Thyroid gland (tissue), 4 donors: Measurements from ENCODE around the gene CDH22. TPM values are rescaled to one million over a fixed set of nuclear protein-coding genes. Genes with fewer than 3 reads are reported as not detected.

Experiments
- DNase-seq, 2 donors: peaks; one replicate each; pipeline ENCODE4 v3.0.0-alpha.2; 2019
- H3K27ac ChIP-seq, 3 donors: fragments of 200-600 bp; sonication (generic); 1 replicate in 2 of 3; 2 replicates in 1 of 3; pipeline ENCODE4 v1.5.1; 2016 to 2019; ENCODE audit warnings: mild to moderate bottlenecking in 1 of 3, moderate library complexity in 1 of 3
- H3K27me3 ChIP-seq: fragments of 200-600 bp; sonication (generic); one replicate; pipeline ENCODE4 v1.5.1; 2019
- H3K36me3 ChIP-seq, 2 donors: fragments of 200-600 bp; sonication (generic); one replicate each; pipeline ENCODE4 v1.5.1; 2016 to 2019
- H3K4me1 ChIP-seq, 2 donors: fragments of 200-600 bp; sonication (generic); one replicate each; pipeline ENCODE4 v1.5.1; 2017 to 2019
- H3K4me3 ChIP-seq, 3 donors: fragments of 200-600 bp; sonication (generic); replicated peaks in 1 of 3; 1 replicate in 2 of 3; 2 replicates in 1 of 3; pipeline ENCODE4 v1.5.1; 2016; ENCODE audit warnings: mild to moderate bottlenecking in 1 of 3
- H3K9me3 ChIP-seq: fragments of 200-600 bp; sonication (generic); one replicate; pipeline ENCODE4 v1.5.1; 2017
- POLR2A ChIP-seq, 2 donors: fragments of 450-650 bp; IDR thresholded peaks; one replicate each; pipeline ENCODE4 v1.6.1; 2017; ENCODE audit warnings: antibody characterized with exemption in 2 of 2, mild to moderate bottlenecking in 2 of 2, moderate library complexity in 1 of 2
- WGBS, 2 donors: methylation state at CpG; one replicate each; pipeline ENCODE4 v1.1.5; 2017; 5-methylcytosine and 5-hydroxymethylcytosine counted together
- intact Hi-C: fragments of 100-400 bp; cut with DNase I; formaldehyde crosslinking; loops from one replicate; pipeline ENCODE4 v1.15.1; 2023
- total RNA-seq, 4 donors: library from RNA; depleted of rRNA; stranded (reverse); fragments of >200 nt; gene quantifications; one replicate each; pipeline ENCODE4 v1.2.3, GENCODE V29; 2016
- TF ChIP-seq, protein P1 (sequence below), 6 experiments: fragments of 200-600 bp in 3 of 6; fragments of 450-650 bp in 3 of 6; sonication (generic) in 3 of 6; IDR thresholded peaks; one replicate each; pipeline ENCODE4 v1.5.1; 2016 to 2019; ENCODE audit warnings: antibody characterized with exemption in 6 of 6, mild to moderate bottlenecking in 2 of 6, inconsistent platforms in 1 of 6, moderate library complexity in 1 of 6

CDH22 gene
- total RNA-seq, 4 donors from 2014 or later: 0.38 to 3.0 (median 1.2) TPM

DNA sequence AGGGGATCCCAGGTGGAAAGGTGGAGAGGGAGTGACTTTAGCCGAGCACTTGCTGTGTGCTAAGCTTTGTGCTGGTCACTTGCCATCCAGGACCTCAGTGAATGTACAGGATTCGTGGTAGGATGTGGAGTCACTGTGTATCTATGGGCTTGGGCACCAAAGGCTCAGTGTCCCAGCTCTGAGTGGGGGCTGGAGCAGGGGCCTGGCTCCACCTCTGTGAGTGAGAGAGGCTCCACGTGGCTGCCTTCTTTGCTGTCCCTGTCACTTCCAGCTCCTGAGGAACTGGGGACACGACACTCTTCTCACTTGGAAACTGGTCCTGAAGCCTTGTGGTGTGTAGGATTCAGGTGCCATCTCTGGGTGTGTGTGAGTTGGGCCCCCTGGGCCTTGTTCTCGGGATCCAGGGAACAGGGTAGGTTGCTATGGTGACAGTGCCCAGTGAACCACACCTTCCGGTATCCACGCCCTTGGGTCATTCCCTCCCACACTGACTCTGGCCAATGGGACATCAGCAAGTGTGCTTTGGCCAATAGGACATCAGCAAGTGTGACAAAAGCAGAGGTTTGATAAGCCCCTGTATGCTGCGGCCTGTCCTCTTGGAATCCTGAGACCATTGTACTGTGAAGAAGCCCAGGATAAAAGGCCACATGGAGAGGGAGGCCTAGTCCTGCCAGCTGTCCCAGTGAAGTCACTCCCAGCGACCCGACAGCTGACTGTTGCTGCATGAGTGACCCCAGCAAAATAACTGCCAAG, 87.7 kb downstream of the CDH22 start:
- 38 to 45% methylated on average over 10 of the region's 10 CpGs for WGBS, 2 donors
- no peaks in the 10 kb centered on the region for H3K36me3 ChIP-seq
- no peak overlapping the region for H3K4me3 ChIP-seq
- intact Hi-C loops: no loop called here
- H3K9me3 ChIP-seq: no peaks in the 10 kb centered on the region
- no peaks in the 10 kb centered on the region for H3K4me1 ChIP-seq
- TF ChIP-seq, protein P1, sequence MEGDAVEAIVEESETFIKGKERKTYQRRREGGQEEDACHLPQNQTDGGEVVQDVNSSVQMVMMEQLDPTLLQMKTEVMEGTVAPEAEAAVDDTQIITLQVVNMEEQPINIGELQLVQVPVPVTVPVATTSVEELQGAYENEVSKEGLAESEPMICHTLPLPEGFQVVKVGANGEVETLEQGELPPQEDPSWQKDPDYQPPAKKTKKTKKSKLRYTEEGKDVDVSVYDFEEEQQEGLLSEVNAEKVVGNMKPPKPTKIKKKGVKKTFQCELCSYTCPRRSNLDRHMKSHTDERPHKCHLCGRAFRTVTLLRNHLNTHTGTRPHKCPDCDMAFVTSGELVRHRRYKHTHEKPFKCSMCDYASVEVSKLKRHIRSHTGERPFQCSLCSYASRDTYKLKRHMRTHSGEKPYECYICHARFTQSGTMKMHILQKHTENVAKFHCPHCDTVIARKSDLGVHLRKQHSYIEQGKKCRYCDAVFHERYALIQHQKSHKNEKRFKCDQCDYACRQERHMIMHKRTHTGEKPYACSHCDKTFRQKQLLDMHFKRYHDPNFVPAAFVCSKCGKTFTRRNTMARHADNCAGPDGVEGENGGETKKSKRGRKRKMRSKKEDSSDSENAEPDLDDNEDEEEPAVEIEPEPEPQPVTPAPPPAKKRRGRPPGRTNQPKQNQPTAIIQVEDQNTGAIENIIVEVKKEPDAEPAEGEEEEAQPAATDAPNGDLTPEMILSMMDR (IDR thresholded peaks at IDR 0.05): no peak
- TF ChIP-seq POLR2A (IDR thresholded peaks at IDR 0.05): no peak
- DNase-seq: peak; percentile 45 to 51
- no peak overlapping the region for H3K27ac ChIP-seq
- no peaks in the 10 kb centered on the region for H3K27me3 ChIP-seq

DNA sequence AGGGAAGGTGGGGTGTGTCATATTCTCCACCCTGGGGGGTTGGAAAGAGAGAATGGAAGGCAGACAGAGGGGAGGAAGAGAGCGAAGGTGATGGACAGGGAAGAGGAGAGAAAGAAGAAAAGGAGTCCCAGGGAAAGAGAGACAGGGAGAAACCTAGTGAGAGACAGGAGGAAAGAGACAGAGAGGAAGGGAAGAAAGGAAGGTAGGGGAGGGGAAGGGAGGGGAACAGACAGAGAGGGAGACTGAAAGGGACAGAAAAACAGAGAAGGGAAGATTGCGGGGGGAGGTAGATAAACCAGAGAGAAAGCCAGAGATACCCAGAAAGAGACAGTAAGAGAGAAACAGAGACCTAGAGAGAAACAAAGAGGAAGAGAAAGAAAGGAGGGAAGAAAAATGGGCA, 88.4 kb downstream of the CDH22 start:
- no peaks in the 10 kb centered on the region for H3K27me3 ChIP-seq
- no peak overlapping the region for H3K4me3 ChIP-seq
- intact Hi-C loops: no loop called here
- WGBS, 2 donors: 62 to 83% methylated on average over 2 of the region's 2 CpGs
- H3K9me3 ChIP-seq: no peaks in the 10 kb centered on the region
- no peaks in the 10 kb centered on the region for H3K4me1 ChIP-seq
- H3K36me3 ChIP-seq: no peaks in the 10 kb centered on the region
- TF ChIP-seq, protein P1 (IDR thresholded peaks at IDR 0.05): no peak
- no peak for TF ChIP-seq POLR2A (IDR thresholded peaks at IDR 0.05)
- H3K27ac ChIP-seq: no peak overlapping the region
- no peak for DNase-seq

DNA sequence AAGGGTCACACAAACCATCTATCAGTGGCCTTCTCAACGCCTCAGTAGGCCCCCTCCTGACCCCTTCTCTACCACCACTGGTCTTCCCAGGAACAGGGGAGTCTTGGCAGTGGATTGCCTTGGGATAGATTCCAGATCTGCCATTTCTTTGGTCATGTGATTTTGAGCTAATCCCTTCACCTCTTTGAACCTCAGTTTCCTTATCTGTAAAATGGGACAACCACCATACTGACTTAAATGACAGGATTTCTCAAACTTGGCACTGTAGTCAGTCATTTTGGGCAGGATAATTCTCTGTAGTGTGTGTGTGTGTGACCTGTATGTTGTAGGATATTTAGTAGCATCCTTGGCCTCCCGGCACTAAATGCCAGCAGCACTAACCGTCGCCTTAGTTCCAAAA, 89.1 kb downstream of the CDH22 start:
- no peaks in the 10 kb centered on the region for H3K27me3 ChIP-seq
- TF ChIP-seq POLR2A (IDR thresholded peaks at IDR 0.05): no peak
- TF ChIP-seq, protein P1 (IDR thresholded peaks at IDR 0.05): no peak
- 94% methylated on average over 4 of the region's 4 CpGs for WGBS, 2 donors
- H3K4me1 ChIP-seq: no peaks in the 10 kb centered on the region
- H3K36me3 ChIP-seq: no peaks in the 10 kb centered on the region
- no peaks in the 10 kb centered on the region for H3K9me3 ChIP-seq
- DNase-seq: no peak
- no peak overlapping the region for H3K27ac ChIP-seq
- intact Hi-C loops: no loop called here
- no peak overlapping the region for H3K4me3 ChIP-seq

DNA sequence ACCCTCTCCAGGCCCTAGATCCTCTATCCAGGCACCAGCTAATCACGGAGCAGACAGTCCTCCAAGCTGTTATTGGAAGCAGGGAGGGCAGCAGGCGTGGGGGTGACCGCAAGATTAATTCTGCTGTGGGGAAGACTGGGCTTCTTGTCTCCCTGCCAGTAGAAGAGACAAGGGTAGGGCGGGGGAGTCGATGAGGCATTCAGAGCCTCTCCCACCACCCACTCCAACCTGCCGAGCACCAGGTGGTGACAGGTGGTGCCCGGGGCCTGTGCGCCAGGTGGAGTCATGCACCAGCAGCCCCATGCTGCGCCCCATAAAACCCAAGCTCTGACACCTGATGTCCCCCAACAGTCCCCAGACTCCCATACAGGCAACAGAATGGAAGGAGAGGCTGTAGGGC, 89.6 kb downstream of the CDH22 start:
- no peaks in the 10 kb centered on the region for H3K36me3 ChIP-seq
- intact Hi-C loops: no loop called here
- no peaks in the 10 kb centered on the region for H3K27me3 ChIP-seq
- no peak for DNase-seq
- no peak overlapping the region for H3K4me3 ChIP-seq
- TF ChIP-seq, protein P1 (IDR thresholded peaks at IDR 0.05): no peak
- no peak for TF ChIP-seq POLR2A (IDR thresholded peaks at IDR 0.05)
- no peaks in the 10 kb centered on the region for H3K4me1 ChIP-seq
- H3K27ac ChIP-seq: no peak overlapping the region
- no peaks in the 10 kb centered on the region for H3K9me3 ChIP-seq
- WGBS, 2 donors: 66% methylated on average over 8 to 9 of the region's 9 CpGs

DNA sequence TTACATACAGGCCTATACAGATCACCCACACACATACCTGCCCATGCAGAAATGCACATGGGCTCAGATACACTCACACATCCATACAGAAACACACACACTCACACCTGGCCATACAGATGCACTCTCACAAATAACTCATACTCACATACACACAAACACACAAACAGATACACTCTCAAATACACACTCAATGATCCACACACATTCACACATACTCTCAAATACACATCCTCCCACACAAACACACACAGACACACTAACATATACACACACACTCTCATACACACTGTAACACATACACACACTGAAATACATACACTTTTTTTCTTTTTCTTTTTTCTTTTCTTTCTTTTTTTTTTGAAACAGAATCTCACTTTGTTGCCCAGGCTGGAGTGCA, 90.7 kb downstream of the CDH22 start:
- no peak for TF ChIP-seq POLR2A (IDR thresholded peaks at IDR 0.05)
- TF ChIP-seq, protein P1 (IDR thresholded peaks at IDR 0.05): no peak
- Histone ChIP-seq H3K4me1 (no peaks in the 10 kb centered on the region), H3K4me3 (no peak overlapping the region), H3K27me3 (no peaks in the 10 kb centered on the region), H3K27ac (no peak overlapping the region), H3K36me3 (no peaks in the 10 kb centered on the region), H3K9me3 (no peaks in the 10 kb centered on the region)
- no peak for DNase-seq
- intact Hi-C loops: no loop called here
